ENCODE results near the gene SAMD14. TPM values are rescaled to one million over a fixed set of nuclear protein-coding genes. Genes with fewer than 3 reads are reported as not detected.
A peak's percentile ranks its signal among the peaks of the same experiment; 100 is the strongest.

Gene SAMD14
- total and polyA plus RNA-seq, 10 of the 15 experiments (the other 5 are each of a cell fraction or from before 2014, with no cell fraction given), result 0.06 to 1.7 (median 0.25) TPM; not detected in 3

GRCh38 chr17:50130559-50131305 lies 772 bp upstream of the SAMD14 start:
- peaks cover 6% of the 10 kb centered on the region; the same call in 1 of the 2 replicates for H3K4me1 ChIP-seq (ENCODE audit: control insufficient read depth, insufficient read depth, low read length)
- POLR2A ChIA-PET, result interaction anchor here (0.8 to 1.1 kb wide), 4 partner anchors 18 to 50 kb away, joined by 3 to 4 read pairs (median 4); partner anchors contain the start of gene PDK2
- H3K9me3 ChIP-seq (replicated peaks; ENCODE audit: control insufficient read depth, insufficient read depth, low read length), result no peaks in the 10 kb centered on the region
- WGBS (ENCODE audit: insufficient coverage, insufficient replicate concordance, low lambda C conversion rate, missing lambda C conversion rate), result 46% methylated on average over 16 of the region's 19 CpGs
- RAD21 ChIA-PET (ENCODE audit: unreplicated experiment), result interaction anchor here (0.7 to 1.8 kb wide), 7 partner anchors 12 to 81 kb away, joined by 3 to 6 read pairs (median 3); no protein-coding TSS in a partner anchor
- H3K27ac ChIP-seq (ENCODE audit: control insufficient read depth, insufficient read depth), result no peak overlapping the region
- ATAC-seq (peak; percentile 13), FAIRE-seq (no peak), DNase-seq (ENCODE audit: low read depth, low spot score) (no peak)
- in situ Hi-C loops (cut with MboI) (no loop called here), intact Hi-C loops (cut with micrococcal nuclease; ENCODE audit: unreplicated experiment) (no loop called here)
- peak in 1 of 2 experiments; percentile 61; a peak in 2 of 3 replicates for TF ChIP-seq EGR1 (IDR thresholded peaks at IDR 0.05; ENCODE audit: borderline replicate concordance in 1 of 2, low read depth in 2 of 2, low read length in 2 of 2)
- no peak for TF ChIP-seq NRF1 (conservative IDR thresholded peaks at IDR 0.05; ENCODE audit: low read depth, low read length)
- no peak for TF ChIP-seq IKZF1 (conservative IDR thresholded peaks at IDR 0.05)
- 0 out of 2 replicates have a peak, but pooled peaks have one; percentile 11 for TF ChIP-seq CREB1 (IDR thresholded peaks at IDR 0.05; ENCODE audit: low read depth)
- H3K36me3 ChIP-seq (ENCODE audit: control insufficient read depth in 2 of 2, insufficient read depth in 2 of 2, low read length in 1 of 2), result peaks cover 4 to 16% of the 10 kb centered on the region in 2 experiments; a peak in 3 of 4 replicates
- CTCF ChIA-PET, result interaction anchor here (0.7 to 3.1 kb wide), 8 partner anchors 8 to 37 kb away, joined by 3 to 21 read pairs (median 8); partner anchors contain the start of gene PDK2
- no peak overlapping the region for H2AFZ ChIP-seq (ENCODE audit: control insufficient read depth, low read depth, low read length)
- BruUV-seq (replicated peaks), result no TSS peak
- SMC1A ChIA-PET (ENCODE audit: uncharacterized antibody, unreplicated experiment), result interaction anchor here (0.9 to 1.4 kb wide), 4 partner anchors 9 to 21 kb away, joined by 3 to 4 read pairs (median 4); no protein-coding TSS in a partner anchor
- no peaks in the 10 kb centered on the region for H3K79me2 ChIP-seq (ENCODE audit: control insufficient read depth, insufficient read depth, low read length)
- H3K4me2 ChIP-seq (ENCODE audit: control insufficient read depth, insufficient read depth), result no peak overlapping the region
- H3K9ac ChIP-seq (ENCODE audit: control insufficient read depth, insufficient read depth, low read length), result no peak overlapping the region
- no peak overlapping the region; the same call in 1 of the 2 replicates for H3K4me3 ChIP-seq
- H3K27me3 ChIP-seq (replicated peaks in 1 of 2; ENCODE audit: control insufficient read depth in 2 of 2, insufficient read depth in 2 of 2, low read length in 1 of 2), result peaks cover 4 to 10% of the 10 kb centered on the region in 2 experiments
- no peaks in the 10 kb centered on the region; the same call in 1 of the 2 replicates for H4K20me1 ChIP-seq (ENCODE audit: control insufficient read depth, insufficient read depth)

All from GM12878 (cell line).